ENCODE measurements around the gene CST5.
"Not testable (repeated sequence)": the region's sequence is repeated elsewhere in the genome, so short reads cannot be mapped to it uniquely, and the experiment has no call there.

The CST5 gene

GRCh38 chr20:23887856-23888255 lies 8.3 kb upstream of the CST5 start:
- no peak for DNase-seq

GRCh38 chr20:23884771-23885162 lies 5.2 kb upstream of the CST5 start:
- no peak for DNase-seq

GRCh38 chr20:23884136-23884770 lies 4.7 kb upstream of the CST5 start:
- DNase-seq: no peak

- DNase-seq: no peak
Observed at GRCh38 chr20:23881371-23881770, 1.8 kb upstream of the CST5 start.

GRCh38 chr20:23880417-23880816 lies 869 bp upstream of the CST5 start:
- no peak for DNase-seq

GRCh38 chr20:23879811-23880374 lies 345 bp upstream of the CST5 start:
- no peak for DNase-seq

- DNase-seq: no peak
Observed at GRCh38 chr20:23878787-23879186, 761 bp downstream of the CST5 start.

- not testable (repeated sequence) for DNase-seq
Observed at GRCh38 chr20:23878016-23878542, 1.5 kb downstream of the CST5 start.

- no peak for DNase-seq
Observed at GRCh38 chr20:23877524-23877923, 2.0 kb downstream of the CST5 start.

GRCh38 chr20:23875606-23876237 lies 3.8 kb downstream of the CST5 start:
- no peak for DNase-seq

GRCh38 chr20:23874747-23875146 lies 4.8 kb downstream of the CST5 start:
- DNase-seq: no peak

GRCh38 chr20:23873370-23874015 lies 6.1 kb downstream of the CST5 start:
- no peak for DNase-seq

- no peak for DNase-seq
Observed at GRCh38 chr20:23872065-23872464, 7.5 kb downstream of the CST5 start.

GRCh38 chr20:23870461-23870860 lies 9.1 kb downstream of the CST5 start:
- peak; percentile 2 for DNase-seq

- DNase-seq: no peak
Observed at GRCh38 chr20:23869520-23869919, 10.0 kb downstream of the CST5 start.

GRCh38 chr20:23868321-23868720 lies 11.2 kb downstream of the CST5 start:
- no peak for DNase-seq

GRCh38 chr20:23867152-23867776 lies 12.3 kb downstream of the CST5 start:
- no peak for DNase-seq

GRCh38 chr20:23860771-23861170 lies 18.8 kb downstream of the CST5 start:
- not testable (repeated sequence) for DNase-seq

- no peak for DNase-seq
Observed at GRCh38 chr20:23857962-23858595, 21.5 kb downstream of the CST5 start.

- DNase-seq: no peak
Observed at GRCh38 chr20:23856736-23857135, 22.8 kb downstream of the CST5 start.

GRCh38 chr20:23856226-23856625 lies 23.3 kb downstream of the CST5 start:
- no peak for DNase-seq

GRCh38 chr20:23841693-23842092 lies 37.9 kb downstream of the CST5 start:
- DNase-seq: no peak

- DNase-seq: no peak
Observed at GRCh38 chr20:23835716-23836115, 43.8 kb downstream of the CST5 start.
